ENCODE data around the gene DNAH14.

DNAH14 gene

DNA sequence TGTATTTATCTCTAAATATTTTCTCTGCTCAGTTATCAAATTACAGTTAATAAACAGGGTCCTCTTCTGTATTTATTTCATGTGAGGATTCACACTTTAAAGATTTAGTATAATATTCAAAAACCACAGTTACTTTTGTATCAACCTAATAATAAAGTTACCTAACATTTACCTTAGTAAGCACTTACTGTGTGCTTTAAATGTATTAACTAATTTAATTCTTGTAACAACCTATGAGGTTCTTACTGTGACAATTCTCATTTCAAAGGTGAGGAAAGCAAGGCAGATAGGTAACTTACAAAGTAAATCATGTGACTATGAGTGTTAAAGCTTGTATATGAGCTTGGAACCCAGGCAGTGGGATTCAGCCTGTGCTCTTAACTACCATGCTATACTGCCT is 30.2 kb downstream of the DNAH14 start:
- POLR2A ChIA-PET, result no interaction called here
- CTCF ChIA-PET, result no interaction called here
- Histone ChIP-seq H3K4me1 (ENCODE audit: control insufficient read depth, insufficient read depth, low read length) (no peaks in the 10 kb centered on the region), H3K9me3 (ENCODE audit: control insufficient read depth, insufficient read depth, low read depth, low read length) (no peaks in the 10 kb centered on the region), H3K36me3 (ENCODE audit: control insufficient read depth in 2 of 2, insufficient read depth in 1 of 2, low read length in 2 of 2) (peaks cover 16 to 52% of the 10 kb centered on the region in 2 experiments; a peak in 2 of 3 replicates), H3K27ac (ENCODE audit: extremely low read depth, low read depth, low read length) (no peak overlapping the region), H3K4me3 (ENCODE audit: low read depth, low read length) (no peak overlapping the region)
- TF ChIP-seq ZNF664 (tag by site-specific recombination; IDR thresholded peaks at IDR 0.05) (peak; percentile 74; the same call in 1 of the 2 replicates), SCRT2 (tag by site-specific recombination; IDR thresholded peaks at IDR 0.05) (no peak), ZSCAN4 (tag by site-specific recombination; IDR thresholded peaks at IDR 0.05) (no peak), KLF10 (tag by site-specific recombination; IDR thresholded peaks at IDR 0.05) (no peak), ZNF214 (tag by site-specific recombination; IDR thresholded peaks at IDR 0.05; ENCODE audit: borderline replicate concordance) (no peak), TSHZ1 (tag by site-specific recombination; IDR thresholded peaks at IDR 0.05; ENCODE audit: borderline replicate concordance) (no peak), ZNF140 (tag by site-specific recombination; IDR thresholded peaks at IDR 0.05) (no peak), GFI1B (tag by site-specific recombination; IDR thresholded peaks at IDR 0.05) (no peak), ZNF626 (tag by site-specific recombination; IDR thresholded peaks at IDR 0.05) (no peak)

DNA sequence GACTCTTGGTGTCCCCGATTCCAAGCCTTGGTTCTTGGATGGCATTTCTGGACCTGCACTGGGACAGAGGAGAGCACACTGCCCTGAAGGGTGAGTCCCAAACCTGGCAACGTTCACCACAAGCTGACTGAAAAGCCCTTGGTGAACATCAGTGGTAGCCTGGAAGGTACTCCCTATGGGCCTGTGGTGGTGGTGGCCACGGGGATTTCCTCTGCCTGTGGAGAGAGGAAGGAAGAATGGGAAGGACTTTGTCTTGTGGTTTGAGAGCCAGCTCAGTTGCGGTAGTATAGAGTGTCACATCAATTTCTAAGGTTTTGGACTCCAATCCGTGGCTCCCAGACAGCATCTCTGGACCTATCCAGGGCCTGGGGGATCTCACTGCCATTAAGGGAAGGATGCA is 50.7 kb downstream of the DNAH14 start:
- H3K4me3 ChIP-seq (ENCODE audit: low read depth, low read length), result no peak overlapping the region
- H3K4me1 ChIP-seq (ENCODE audit: control insufficient read depth, insufficient read depth, low read length), result no peaks in the 10 kb centered on the region
- ChIA-PET POLR2A (no interaction called here), CTCF (no interaction called here)
- H3K9me3 ChIP-seq (ENCODE audit: control insufficient read depth, insufficient read depth, low read depth, low read length), result no peaks in the 10 kb centered on the region
- TF ChIP-seq ZNF10 (tag by site-specific recombination; IDR thresholded peaks at IDR 0.05) (no peak), ZSCAN5A (tag by site-specific recombination; IDR thresholded peaks at IDR 0.05) (no peak), ZBTB7A (tag by site-specific recombination; IDR thresholded peaks at IDR 0.05; ENCODE audit: low read depth) (no peak), ZNF341 (tag by site-specific recombination; IDR thresholded peaks at IDR 0.05; ENCODE audit: low read depth) (no peak), ZNF404 (tag by site-specific recombination; IDR thresholded peaks at IDR 0.05) (no peak), ZNF660 (tag by site-specific recombination; IDR thresholded peaks at IDR 0.05) (no peak)
- TF ChIP-seq, protein P1, sequence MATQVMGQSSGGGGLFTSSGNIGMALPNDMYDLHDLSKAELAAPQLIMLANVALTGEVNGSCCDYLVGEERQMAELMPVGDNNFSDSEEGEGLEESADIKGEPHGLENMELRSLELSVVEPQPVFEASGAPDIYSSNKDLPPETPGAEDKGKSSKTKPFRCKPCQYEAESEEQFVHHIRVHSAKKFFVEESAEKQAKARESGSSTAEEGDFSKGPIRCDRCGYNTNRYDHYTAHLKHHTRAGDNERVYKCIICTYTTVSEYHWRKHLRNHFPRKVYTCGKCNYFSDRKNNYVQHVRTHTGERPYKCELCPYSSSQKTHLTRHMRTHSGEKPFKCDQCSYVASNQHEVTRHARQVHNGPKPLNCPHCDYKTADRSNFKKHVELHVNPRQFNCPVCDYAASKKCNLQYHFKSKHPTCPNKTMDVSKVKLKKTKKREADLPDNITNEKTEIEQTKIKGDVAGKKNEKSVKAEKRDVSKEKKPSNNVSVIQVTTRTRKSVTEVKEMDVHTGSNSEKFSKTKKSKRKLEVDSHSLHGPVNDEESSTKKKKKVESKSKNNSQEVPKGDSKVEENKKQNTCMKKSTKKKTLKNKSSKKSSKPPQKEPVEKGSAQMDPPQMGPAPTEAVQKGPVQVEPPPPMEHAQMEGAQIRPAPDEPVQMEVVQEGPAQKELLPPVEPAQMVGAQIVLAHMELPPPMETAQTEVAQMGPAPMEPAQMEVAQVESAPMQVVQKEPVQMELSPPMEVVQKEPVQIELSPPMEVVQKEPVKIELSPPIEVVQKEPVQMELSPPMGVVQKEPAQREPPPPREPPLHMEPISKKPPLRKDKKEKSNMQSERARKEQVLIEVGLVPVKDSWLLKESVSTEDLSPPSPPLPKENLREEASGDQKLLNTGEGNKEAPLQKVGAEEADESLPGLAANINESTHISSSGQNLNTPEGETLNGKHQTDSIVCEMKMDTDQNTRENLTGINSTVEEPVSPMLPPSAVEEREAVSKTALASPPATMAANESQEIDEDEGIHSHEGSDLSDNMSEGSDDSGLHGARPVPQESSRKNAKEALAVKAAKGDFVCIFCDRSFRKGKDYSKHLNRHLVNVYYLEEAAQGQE (tag by site-specific recombination; IDR thresholded peaks at IDR 0.05), result no peak
- no peak overlapping the region for H3K27ac ChIP-seq (ENCODE audit: extremely low read depth, low read depth, low read length)
- H3K36me3 ChIP-seq (ENCODE audit: control insufficient read depth in 2 of 2, insufficient read depth in 1 of 2, low read length in 2 of 2), result no peaks in the 10 kb centered on the region; a peak in 1 of 3 replicates
